Neural crest cell (in vitro differentiated cells): Measurements from ENCODE around the gene RAB1B. TPM values are rescaled to one million over a fixed set of nuclear protein-coding genes. Genes with fewer than 3 reads are reported as not detected.
"Not testable (repeated sequence)": the region's sequence is repeated elsewhere in the genome, so short reads cannot be mapped to it uniquely, and the experiment has no call there.

Experiments
- DNase-seq: peaks from one replicate; pipeline ENCODE4 v3.0.0; 2021; ENCODE audit warnings: low read depth, mixed read lengths, low spot score
- H3K27ac Mint-ChIP-seq: one replicate; pipeline ENCODE4 v1.8.0; 2021; ENCODE audit warnings: mild to moderate bottlenecking, mixed read lengths; ENCODE audit not compliant: unreplicated experiment
- H3K27me3 Mint-ChIP-seq: 2 replicates; pipeline ENCODE4 v1.8.0; 2021; ENCODE audit warnings: low read depth, mild to moderate bottlenecking, mixed read lengths
- H3K36me3 Mint-ChIP-seq: 2 replicates; pipeline ENCODE4 v1.8.0; 2021; ENCODE audit warnings: low read depth, mild to moderate bottlenecking, mixed read lengths
- H3K4me1 Mint-ChIP-seq: 2 replicates; pipeline ENCODE4 v1.8.0; 2021; ENCODE audit warnings: mixed read lengths
- H3K4me3 Mint-ChIP-seq: one replicate; pipeline ENCODE4 v1.8.0; 2021; ENCODE audit warnings: mild to moderate bottlenecking, mixed read lengths
- H3K9me3 Mint-ChIP-seq: 2 replicates; pipeline ENCODE4 v1.8.0; 2021; ENCODE audit warnings: mixed read lengths
- total RNA-seq: library from RNA; stranded (reverse); gene quantifications from 2 replicates; pipeline ENCODE4 v1.2.1, GENCODE V29; 2021
- TF ChIP-seq, protein P1 (sequence below): fragments of 200-600 bp; sonication (generic); conservative IDR thresholded peaks from 2 replicates; pipeline ENCODE4 v1.5.0; 2021; ENCODE audit warnings: antibody characterized with exemption, mild to moderate bottlenecking

The RAB1B gene
- total RNA-seq, 1 donor from 2014 or later: 116 TPM

DNA sequence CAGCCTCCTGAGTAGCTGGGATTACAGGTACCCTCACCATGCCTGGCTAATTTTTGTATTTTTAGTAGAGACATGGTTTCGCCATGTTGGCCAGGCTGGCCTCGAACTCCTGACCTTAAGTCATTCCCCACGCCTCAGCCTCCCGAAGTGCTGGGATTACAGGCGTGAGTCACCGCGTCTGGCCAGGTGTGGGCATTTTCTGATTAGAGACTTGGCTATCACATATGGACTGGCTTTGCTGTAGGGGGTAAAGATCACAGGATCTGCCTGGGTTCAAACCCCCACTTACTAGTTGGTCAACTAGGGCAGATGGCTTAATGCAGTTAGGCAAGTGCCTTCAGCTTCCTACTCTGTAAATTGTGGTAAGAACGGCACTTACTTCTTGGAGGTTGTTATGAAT lies 41.9 kb downstream of the RAB1B start:
- TF ChIP-seq, protein P1, sequence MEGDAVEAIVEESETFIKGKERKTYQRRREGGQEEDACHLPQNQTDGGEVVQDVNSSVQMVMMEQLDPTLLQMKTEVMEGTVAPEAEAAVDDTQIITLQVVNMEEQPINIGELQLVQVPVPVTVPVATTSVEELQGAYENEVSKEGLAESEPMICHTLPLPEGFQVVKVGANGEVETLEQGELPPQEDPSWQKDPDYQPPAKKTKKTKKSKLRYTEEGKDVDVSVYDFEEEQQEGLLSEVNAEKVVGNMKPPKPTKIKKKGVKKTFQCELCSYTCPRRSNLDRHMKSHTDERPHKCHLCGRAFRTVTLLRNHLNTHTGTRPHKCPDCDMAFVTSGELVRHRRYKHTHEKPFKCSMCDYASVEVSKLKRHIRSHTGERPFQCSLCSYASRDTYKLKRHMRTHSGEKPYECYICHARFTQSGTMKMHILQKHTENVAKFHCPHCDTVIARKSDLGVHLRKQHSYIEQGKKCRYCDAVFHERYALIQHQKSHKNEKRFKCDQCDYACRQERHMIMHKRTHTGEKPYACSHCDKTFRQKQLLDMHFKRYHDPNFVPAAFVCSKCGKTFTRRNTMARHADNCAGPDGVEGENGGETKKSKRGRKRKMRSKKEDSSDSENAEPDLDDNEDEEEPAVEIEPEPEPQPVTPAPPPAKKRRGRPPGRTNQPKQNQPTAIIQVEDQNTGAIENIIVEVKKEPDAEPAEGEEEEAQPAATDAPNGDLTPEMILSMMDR: no peak
- Mint-ChIP-seq H3K27ac (no peak overlapping the region), H3K9me3 (no peaks in the 10 kb centered on the region), H3K4me3 (no peak overlapping the region), H3K27me3 (peaks cover 5% of the 10 kb centered on the region), H3K36me3 (no peaks in the 10 kb centered on the region), H3K4me1 (peaks cover 16% of the 10 kb centered on the region)
- DNase-seq: no peak

DNA sequence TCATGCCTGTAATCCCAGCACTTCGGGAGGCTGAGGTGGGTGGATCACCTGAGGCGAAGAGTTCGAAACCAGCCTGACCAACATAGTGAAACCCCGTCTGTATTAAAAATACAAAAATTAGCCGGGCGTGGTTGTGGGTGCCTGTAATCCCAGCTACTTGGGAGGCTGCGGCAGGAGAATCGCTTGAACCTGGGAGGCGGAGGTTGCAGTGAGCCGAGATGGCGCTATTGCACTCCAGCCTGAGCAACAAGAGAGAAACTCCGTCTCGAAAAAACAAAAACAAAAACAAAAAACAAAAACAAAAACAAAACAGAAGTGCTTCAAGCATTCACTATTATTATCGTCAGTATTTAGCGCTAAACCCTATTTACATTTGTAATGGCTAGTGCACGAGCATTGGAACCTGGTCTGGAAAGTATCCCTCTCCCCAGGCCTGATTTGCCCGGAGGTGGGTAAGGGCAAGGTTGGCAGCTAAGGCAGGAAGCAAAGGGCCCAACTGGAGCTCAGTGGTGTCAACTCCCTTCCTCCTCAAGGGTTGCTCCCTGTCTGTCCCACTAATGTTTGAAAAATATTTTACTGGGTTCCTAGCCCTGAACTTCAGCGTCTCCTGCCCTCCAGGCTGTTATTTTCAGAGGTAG lies 42.5 kb downstream of the RAB1B start:
- H3K4me3 Mint-ChIP-seq: peak overlapping the region; percentile 44
- not testable (repeated sequence) for H3K36me3 Mint-ChIP-seq, H3K27me3 Mint-ChIP-seq, DNase-seq, H3K27ac Mint-ChIP-seq, H3K9me3 Mint-ChIP-seq
- H3K4me1 Mint-ChIP-seq: peaks cover 22% of the 10 kb centered on the region

DNA sequence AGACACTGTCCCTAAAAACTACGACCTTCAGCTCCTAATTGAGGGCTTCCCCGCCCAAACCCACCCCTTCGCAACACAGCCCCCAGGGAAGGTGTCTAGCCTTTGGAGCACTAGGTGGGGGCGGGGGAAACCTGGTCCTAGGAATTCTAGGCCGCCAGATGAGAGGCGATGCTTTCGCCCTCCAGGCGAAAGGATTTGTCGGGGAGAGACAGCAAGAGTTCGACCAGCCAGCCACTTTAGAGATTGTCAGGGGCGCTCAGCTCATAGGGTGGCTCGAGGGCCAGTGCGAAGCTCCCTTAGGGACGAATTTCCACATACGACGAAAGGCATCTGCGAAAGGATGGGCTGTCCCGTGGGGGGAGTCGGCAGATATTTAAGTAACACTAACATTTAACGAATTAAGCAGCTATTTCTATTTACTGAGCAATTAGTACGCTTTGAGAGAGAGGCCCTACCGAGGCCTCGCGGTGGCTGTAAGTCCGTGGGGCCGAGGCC lies 43.1 kb downstream of the RAB1B start:
- peaks cover 5% of the 10 kb centered on the region for H3K27me3 Mint-ChIP-seq
- peak overlapping the region; percentile 93 for H3K27ac Mint-ChIP-seq
- no peaks in the 10 kb centered on the region for H3K36me3 Mint-ChIP-seq
- no peak for DNase-seq
- H3K9me3 Mint-ChIP-seq: no peaks in the 10 kb centered on the region
- H3K4me1 Mint-ChIP-seq: peaks cover 22% of the 10 kb centered on the region
- TF ChIP-seq, protein P1: no peak
- peak overlapping the region; percentile 93 for H3K4me3 Mint-ChIP-seq

DNA sequence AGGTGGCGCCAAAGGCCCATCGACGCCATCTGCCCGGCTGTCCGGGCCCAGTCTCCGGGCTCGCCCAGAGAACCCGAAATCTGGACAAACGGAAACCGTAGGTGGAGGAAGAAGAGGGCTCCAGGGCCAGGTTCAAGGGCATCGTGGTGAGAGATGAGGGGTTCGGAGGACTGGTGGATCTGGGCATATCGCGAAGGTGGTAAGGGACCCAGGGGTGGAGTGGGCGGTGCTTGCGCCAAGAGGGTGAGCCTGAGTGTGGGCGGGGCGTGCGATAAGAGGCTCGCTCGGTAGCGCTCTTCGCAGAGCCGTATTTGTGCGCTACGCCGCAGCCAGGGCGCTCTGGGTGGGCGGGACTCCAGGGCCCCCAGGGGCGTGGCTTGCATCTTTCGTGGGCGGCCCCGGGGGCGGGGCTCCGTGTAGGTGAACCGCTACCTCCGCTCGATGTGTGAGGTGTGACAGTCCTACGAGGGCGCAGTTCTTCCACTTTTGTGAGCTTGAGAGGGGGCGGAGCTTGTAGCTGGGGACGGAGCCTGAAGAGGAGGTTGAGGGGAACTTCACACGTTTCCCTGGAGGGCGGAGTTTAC lies 43.6 kb downstream of the RAB1B start:
- H3K9me3 Mint-ChIP-seq: no peaks in the 10 kb centered on the region
- peak overlapping the region; percentile 93 for H3K27ac Mint-ChIP-seq
- no peaks in the 10 kb centered on the region for H3K36me3 Mint-ChIP-seq
- peak overlapping the region; percentile 93 for H3K4me3 Mint-ChIP-seq
- H3K4me1 Mint-ChIP-seq: peaks cover 22% of the 10 kb centered on the region
- TF ChIP-seq, protein P1: peak; percentile 88
- peak; percentile 72 for DNase-seq
- peaks cover 5% of the 10 kb centered on the region for H3K27me3 Mint-ChIP-seq

DNA sequence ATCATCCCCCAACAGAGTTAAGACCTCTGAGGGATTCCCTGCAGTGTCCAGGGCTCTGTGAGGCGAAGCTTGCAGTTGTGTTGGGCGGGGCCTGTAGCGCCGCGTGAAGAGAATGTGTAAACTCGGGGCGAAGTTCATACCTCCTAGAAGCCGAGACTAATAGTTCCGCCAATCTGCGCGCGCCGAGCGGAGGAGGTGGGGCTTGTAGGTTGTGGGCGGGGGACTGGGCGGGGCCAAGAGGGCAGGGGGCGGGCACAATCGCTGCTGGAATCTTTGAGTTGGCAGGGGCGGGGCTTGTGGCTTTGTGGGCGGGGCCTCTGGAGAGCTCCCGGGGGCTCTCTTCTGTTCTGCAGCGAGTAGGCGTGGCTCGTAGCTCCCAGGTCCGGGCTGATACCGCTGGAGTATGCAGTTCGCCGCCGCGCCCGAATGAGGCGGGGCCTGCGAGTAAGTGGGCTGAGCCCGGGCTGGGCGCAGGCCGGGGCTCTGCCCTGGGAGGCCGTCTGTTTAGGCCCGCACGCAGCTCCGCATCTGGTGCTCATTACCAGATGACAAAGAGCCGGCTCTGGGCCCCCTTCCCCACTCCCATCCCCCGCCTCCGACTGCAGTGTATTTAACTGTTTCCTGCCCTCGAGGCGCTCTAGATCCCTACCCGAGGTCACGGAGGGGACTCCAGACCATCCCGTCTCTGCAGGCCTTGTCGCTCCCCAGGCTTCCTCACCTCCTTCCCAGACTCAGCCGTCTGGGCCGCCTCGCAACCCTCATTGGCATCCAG lies 44.3 kb downstream of the RAB1B start:
- peak; percentile 100 for DNase-seq
- TF ChIP-seq, protein P1: peak; percentile 15
- peak overlapping the region; percentile 93 for H3K27ac Mint-ChIP-seq
- H3K27me3 Mint-ChIP-seq: peaks cover 2% of the 10 kb centered on the region
- H3K4me3 Mint-ChIP-seq: peak overlapping the region; percentile 93
- H3K9me3 Mint-ChIP-seq: no peaks in the 10 kb centered on the region
- H3K4me1 Mint-ChIP-seq: peaks cover 29% of the 10 kb centered on the region
- no peaks in the 10 kb centered on the region for H3K36me3 Mint-ChIP-seq
